DND-41 (cell line): ENCODE results near the gene CPM.

Source experiments
- CTCF ChIP-seq: IDR thresholded peaks from 2 replicates; pipeline ENCODE4 v1.5.1; 2012; ENCODE audit warnings: borderline replicate concordance, low read length, moderate library complexity, mild to moderate bottlenecking; ENCODE audit not compliant: poor library complexity, severe bottlenecking; ENCODE audit errors: extremely low read depth
- EZH2 ChIP-seq: IDR thresholded peaks from 3 replicates; pipeline ENCODE4 v1.6.1; 2012; ENCODE audit warnings: borderline replicate concordance, low read depth, mild to moderate bottlenecking, moderate library complexity, low read length, inconsistent platforms; ENCODE audit not compliant: severe bottlenecking

- no peak for TF ChIP-seq CTCF
- TF ChIP-seq EZH2: no peak
Observed at GRCh38 chr12:68841717-68842116, 91.3 kb downstream of the CPM start.
